Heart right ventricle (tissue), 16 donors: Measurements from ENCODE around the gene GPRC5C. TPM values are rescaled to one million over a fixed set of nuclear protein-coding genes. Genes with fewer than 3 reads are reported as not detected.

Experiments used
- ATAC-seq, 8 donors: fragments of 200-7000 bp; cut with Tn5 transposase; one replicate each; pipeline ENCODE4 v1.9.1; 2020; ENCODE audit warnings: mild to moderate bottlenecking in 8 of 8, moderate library complexity in 8 of 8, moderate number of reproducible peaks in 1 of 8
- DNase-seq, 2 donors: peaks; one replicate each; pipeline ENCODE4 v3.0.0-alpha.2; 2020
- H3K27ac ChIP-seq, 10 donors: fragments of 200-600 bp; sonication (generic) in 2 of 10; one replicate each; pipeline versions ENCODE4 v1.5.0 to v1.8.0; 2020 to 2022; ENCODE audit warnings: mild to moderate bottlenecking in 3 of 10
- H3K27me3 ChIP-seq, 7 donors: fragments of 200-600 bp; one replicate each; pipeline ENCODE4 v1.8.0; 2021 to 2022; ENCODE audit warnings: mild to moderate bottlenecking in 2 of 7
- H3K36me3 ChIP-seq, 9 donors: fragments of 200-600 bp; sonication (generic) in 1 of 9; one replicate each; pipeline versions ENCODE4 v1.5.0 to v1.8.0; 2020 to 2022; ENCODE audit warnings: mild to moderate bottlenecking in 2 of 9
- H3K4me1 ChIP-seq, 9 donors: fragments of 200-600 bp; sonication (generic) in 1 of 9; one replicate each; pipeline versions ENCODE4 v1.5.0 to v1.8.0; 2020 to 2022; ENCODE audit warnings: mild to moderate bottlenecking in 4 of 9
- H3K4me3 ChIP-seq, 10 donors: fragments of 200-600 bp; sonication (generic) in 2 of 10; one replicate each; pipeline versions ENCODE4 v1.5.0 to v1.8.0; 2020 to 2022; ENCODE audit warnings: mild to moderate bottlenecking in 7 of 10, moderate library complexity in 2 of 10
- H3K9me3 ChIP-seq, 11 donors: fragments of 200-600 bp in 10 of 11; sonication (generic) in 2 of 11; one replicate each; pipeline versions ENCODE4 v1.5.0 to v1.8.0; 2013 to 2022; ENCODE audit warnings: mild to moderate bottlenecking in 2 of 11, control low read depth in 1 of 11, moderate library complexity in 1 of 11
- CTCF ChIP-seq, 9 donors: fragments of 200-600 bp; sonication (generic) in 2 of 9; IDR thresholded peaks; one replicate each; pipeline versions ENCODE4 v1.5.0 to v1.8.0; 2021 to 2022; ENCODE audit warnings: antibody characterized with exemption in 9 of 9, mild to moderate bottlenecking in 5 of 9, moderate library complexity in 1 of 9
- WGBS, 2 donors: extraction: QIAGEN DNeasy Blood & Tissue Kit; methylation state at CpG; one replicate each; pipeline ENCODE4 v1.1.7; 2013; ENCODE audit warnings: inconsistent platforms in 1 of 2; 5-methylcytosine and 5-hydroxymethylcytosine counted together
- intact Hi-C, 10 donors: fragments of 100-400 bp; cut with DNase I; formaldehyde crosslinking; loops; one replicate each; pipeline versions ENCODE4 v1.11.1 to v1.14.2; 2022
- polyA plus RNA-seq, 2 donors: library from polyadenylated mRNA; stranded (reverse); fragments of 200-250 nt; gene quantifications; one replicate each; pipeline ENCODE4 v1.2.3, GENCODE V29; 2013
- total RNA-seq, 10 donors: library from RNA; stranded (reverse); fragmentation: NEBNext Ultra II Directional in 3 of 10; extraction: Animal tissue kit (Norgen Biotek cat#: 25700) in 3 of 10; gene quantifications; one replicate each; pipeline versions ENCODE4 v1.2.1 to v1.2.4, GENCODE V29; 2021 to 2023
- donor health status: Arrhythmogenic right ventricular cardiomyopathy.
- donor health status: ischemic (EF 13 %, LVEDD 7.1; RV severe dilation, severe dysfunction).
- donor health status: healthy with polysubstance abuse.
- donor health status: DM: no; HTN: yes; CAD: no.
- donor health status: DM: no; HTN: no; CAD: no.
- donor health status: ischemic (EF 25% LVEDD 6.9; RV normal size, moderate dysfunction).
- donor health status: ischemic (EF 25% LVEDD 5.7; RV mildly dilated, moderate dysfunction).
- donor health status: healthy.
- donor health status: DM: yes; HTN: yes; CAD: no.
- donor health status: Ischemic cardiomyopathy.
- donor health status: ischemic (EF 35%, LVEDD 5.7; RV mildly dilated, moderate dysfunction).
- donor health status: nonischemic (EF 11% LVEDD 7.7; RV severe dilation, severe dysfunction).
- donor health status: DM: yes; HTN: yes; CAD: no.
- donor health status: PGD.
- donor health status: ischemic (EF 29% LVEDD 5.4; RV normal size, mild dysfunction).
- donor health status: nonischemic (EF 23%, LVEDD 6.1; RV moderate dilation, normal function).

Gene GPRC5C
- total and polyA plus RNA-seq, 12 donors, result 28.0 to 41.0 (median 32.5) TPM

- no peak for DNase-seq
- Histone ChIP-seq H3K4me3 (no peak overlapping the region), H3K27me3 (no peaks in the 10 kb centered on the region), H3K9me3 (peaks cover 0 to 5% (median 0%) of the 10 kb centered on the region in 11 donors), H3K27ac (no peak overlapping the region), H3K4me1 (peaks cover 6 to 36% (median 14%) of the 10 kb centered on the region in 9 donors), H3K36me3 (no peaks in the 10 kb centered on the region)
- no peak for ATAC-seq
- 90 to 91% methylated on average over 2 of the region's 2 CpGs for WGBS, 2 donors
- intact Hi-C loops, result loop anchor here in 1 of 10 donors (5.0 kb wide), 1 partner anchor 32 kb away; no protein-coding TSS in a partner anchor
- no peak for TF ChIP-seq CTCF (IDR thresholded peaks at IDR 0.05)
Observed at GRCh38 chr17:74389937-74390679, 41.8 kb upstream of the GPRC5C start.

- peaks cover 4 to 34% (median 13%) of the 10 kb centered on the region in 9 donors for H3K4me1 ChIP-seq
- H3K27ac ChIP-seq, result no peak overlapping the region
- no peak overlapping the region for H3K4me3 ChIP-seq
- no peaks in the 10 kb centered on the region for H3K36me3 ChIP-seq
- DNase-seq (no peak), ATAC-seq (no peak)
- 80% methylated on average over 11 of the region's 11 CpGs for WGBS, 2 donors
- no peaks in the 10 kb centered on the region for H3K27me3 ChIP-seq
- intact Hi-C loops, result no loop called here
- H3K9me3 ChIP-seq, result peaks cover 0 to 5% (median 0%) of the 10 kb centered on the region in 11 donors
- no peak for TF ChIP-seq CTCF (IDR thresholded peaks at IDR 0.05)
Observed at GRCh38 chr17:74390680-74391653, 40.9 kb upstream of the GPRC5C start.

GRCh38 chr17:74391771-74392170 is 40.1 kb upstream of the GPRC5C start:
- Histone ChIP-seq H3K4me1 (peaks cover 0 to 26% (median 6%) of the 10 kb centered on the region in 9 donors), H3K9me3 (peaks cover 0 to 5% (median 0%) of the 10 kb centered on the region in 11 donors), H3K27me3 (no peaks in the 10 kb centered on the region), H3K27ac (no peak overlapping the region), H3K36me3 (no peaks in the 10 kb centered on the region), H3K4me3 (no peak overlapping the region)
- intact Hi-C loops, result no loop called here
- ATAC-seq (no peak), DNase-seq (no peak)
- WGBS, 2 donors, result 70% methylated on average over 5 of the region's 5 CpGs
- no peak for TF ChIP-seq CTCF (IDR thresholded peaks at IDR 0.05)

- intact Hi-C loops, result no loop called here
- Histone ChIP-seq H3K9me3 (peaks cover 0 to 5% (median 0%) of the 10 kb centered on the region in 11 donors), H3K27ac (no peak overlapping the region), H3K27me3 (no peaks in the 10 kb centered on the region), H3K36me3 (no peaks in the 10 kb centered on the region), H3K4me3 (no peak overlapping the region), H3K4me1 (peaks cover 0 to 23% (median 0%) of the 10 kb centered on the region in 9 donors)
- ATAC-seq (no peak), DNase-seq (no peak)
- 63 to 66% methylated on average over 5 of the region's 5 CpGs for WGBS, 2 donors
- no peak for TF ChIP-seq CTCF (IDR thresholded peaks at IDR 0.05)
Observed at GRCh38 chr17:74392848-74393247, 39.0 kb upstream of the GPRC5C start.
